ENCODE results near the gene INS.
"Not testable (repeated sequence)": the region's sequence is repeated elsewhere in the genome, so short reads cannot be mapped to it uniquely, and the experiment has no call there.

The INS gene

GRCh38 chr11:2180789-2181370, 19.9 kb upstream of the INS start:
- no peak for DNase-seq

- DNase-seq, result no peak
These were observed 19.3 kb upstream of the INS start for GRCh38 chr11:2180347-2180746.

GRCh38 chr11:2179516-2179915, 18.5 kb upstream of the INS start:
- no peak for DNase-seq

GRCh38 chr11:2178906-2179494, 18.0 kb upstream of the INS start:
- no peak for DNase-seq

GRCh38 chr11:2178055-2178773, 17.2 kb upstream of the INS start:
- not testable (repeated sequence) for DNase-seq

GRCh38 chr11:2177076-2177475, 16.1 kb upstream of the INS start:
- DNase-seq, result no peak

- no peak for DNase-seq
These were observed 15.4 kb upstream of the INS start for GRCh38 chr11:2176389-2176900.

- DNase-seq, result no peak
These were observed 14.7 kb upstream of the INS start for GRCh38 chr11:2175659-2176058.

GRCh38 chr11:2174361-2174760, 13.4 kb upstream of the INS start:
- DNase-seq, result no peak

GRCh38 chr11:2173761-2174160, 12.8 kb upstream of the INS start:
- DNase-seq, result no peak

GRCh38 chr11:2173150-2173693, 12.2 kb upstream of the INS start:
- DNase-seq, result no peak

GRCh38 chr11:2172676-2173075, 11.7 kb upstream of the INS start:
- DNase-seq, result no peak

GRCh38 chr11:2171591-2172003, 10.6 kb upstream of the INS start, which contains the start of gene TH:
Gene TH, minus strand, starts transcription at chr11:2171815. Its CDS starts 29 bp downstream, at chr11:2171786.
- no peak for DNase-seq

GRCh38 chr11:2169626-2170570, 8.9 kb upstream of the INS start:
- DNase-seq, result no peak

- DNase-seq, result no peak
These were observed 8.0 kb upstream of the INS start for GRCh38 chr11:2169005-2169378.

GRCh38 chr11:2168286-2169004, 7.4 kb upstream of the INS start:
- DNase-seq, result no peak

GRCh38 chr11:2167141-2168045, 6.4 kb upstream of the INS start:
- no peak for DNase-seq

- no peak for DNase-seq
These were observed 5.3 kb upstream of the INS start for GRCh38 chr11:2166091-2166851.

GRCh38 chr11:2165571-2165970, 4.6 kb upstream of the INS start:
- no peak for DNase-seq

Data from NCI-H187 treated with DMSO at 0.1 percent for 48 hours (cell line).